GM23248 (cell line): ENCODE measurements around the gene SERPINB1. TPM values are rescaled to one million over a fixed set of nuclear protein-coding genes. Genes with fewer than 3 reads are reported as not detected.

ENCODE experiments used
- DNase-seq: peaks from one replicate; pipeline ENCODE4 v3.0.0-alpha.2; 2015
- H2AFZ ChIP-seq: fragments of 200-600 bp; sonication (generic); 2 replicates; pipeline ENCODE4 v1.6.1; 2016; ENCODE audit warnings: antibody characterized with exemption
- H3F3A ChIP-seq: fragments of 200-600 bp; sonication (generic); 2 replicates; pipeline ENCODE4 v1.6.1; 2016; ENCODE audit warnings: mild to moderate bottlenecking, antibody characterized with exemption, mixed run types; ENCODE audit not compliant: insufficient read depth
- H3K27ac ChIP-seq: fragments of 200-600 bp; sonication (generic); 2 replicates; pipeline ENCODE4 v1.5.1; 2016; ENCODE audit warnings: mild to moderate bottlenecking
- H3K27me3 ChIP-seq: fragments of 200-600 bp; sonication (generic); replicated peaks from 2 replicates; pipeline ENCODE4 v1.6.1; 2016; ENCODE audit warnings: mild to moderate bottlenecking; ENCODE audit not compliant: insufficient read depth
- H3K36me3 ChIP-seq: fragments of 200-600 bp; sonication (generic); 2 replicates; pipeline ENCODE4 v1.6.1; 2016; ENCODE audit warnings: low read depth, mild to moderate bottlenecking
- H3K4me1 ChIP-seq: fragments of 200-600 bp; sonication (generic); 2 replicates; pipeline ENCODE4 v1.6.1; 2016; ENCODE audit warnings: mild to moderate bottlenecking; ENCODE audit not compliant: insufficient read depth
- H3K4me2 ChIP-seq: fragments of 200-600 bp; sonication (generic); one replicate; pipeline ENCODE4 v1.6.1; 2016; ENCODE audit warnings: mild to moderate bottlenecking; ENCODE audit not compliant: unreplicated experiment
- H3K4me3 ChIP-seq: fragments of 200-600 bp; sonication (generic); 2 replicates; pipeline ENCODE4 v1.5.1; 2016; ENCODE audit warnings: mild to moderate bottlenecking
- H3K79me2 ChIP-seq: fragments of 200-600 bp; sonication (generic); 2 replicates; pipeline ENCODE4 v1.6.1; 2016; ENCODE audit warnings: mild to moderate bottlenecking; ENCODE audit not compliant: insufficient read depth
- H3K9ac ChIP-seq: fragments of 200-600 bp; sonication (generic); 2 replicates; pipeline ENCODE4 v1.6.1; 2016; ENCODE audit warnings: mild to moderate bottlenecking
- H3K9me2 ChIP-seq: fragments of 200-600 bp; sonication (generic); 2 replicates; pipeline ENCODE4 v1.6.1; 2016; ENCODE audit warnings: mixed run types, mild to moderate bottlenecking, moderate library complexity; ENCODE audit not compliant: insufficient read depth
- H3K9me3 ChIP-seq: fragments of 200-600 bp; sonication (generic); one replicate; pipeline ENCODE4 v1.6.1; 2017; ENCODE audit warnings: low read depth
- H4K20me1 ChIP-seq: fragments of 200-600 bp; sonication (generic); 2 replicates; pipeline ENCODE4 v1.6.0; 2016; ENCODE audit not compliant: insufficient read depth
- EZH2 ChIP-seq: fragments of 200-600 bp; sonication (generic); IDR thresholded peaks from 2 replicates; pipeline ENCODE4 v1.6.1; 2018; ENCODE audit warnings: antibody characterized with exemption, mild to moderate bottlenecking; ENCODE audit not compliant: insufficient read depth, poor library complexity, severe bottlenecking
- EZH2phosphoT487 ChIP-seq: fragments of 200-600 bp; sonication (generic); IDR thresholded peaks from 2 replicates; pipeline ENCODE4 v1.6.1; 2018; ENCODE audit warnings: antibody characterized with exemption, moderate library complexity, mild to moderate bottlenecking, low read depth; ENCODE audit not compliant: insufficient read depth
- WGBS, 2 experiments: methylation state at CpG; one replicate each; pipeline ENCODE4 v1.1.6; 2015 to 2017; ENCODE audit warnings: low lambda C conversion rate in 2 of 2, low coverage in 1 of 2; ENCODE audit errors: missing lambda C conversion rate in 2 of 2; 5-methylcytosine and 5-hydroxymethylcytosine counted together
- in situ Hi-C: fragments of 300-500 bp; cut with MboI; formaldehyde crosslinking; loops from 2 replicates; pipeline ENCODE4 v1.15.0; 2020
- polyA plus RNA-seq: library from polyadenylated mRNA; unstranded; fragments of >200 nt; fragmentation: Nextera tagmentation; extraction: Ambion mirVana; gene quantifications from 2 replicates; pipeline ENCODE4 v1.2.1, GENCODE V29; 2016
- total RNA-seq: library from RNA; depleted of rRNA; stranded (reverse); fragments of >200 nt; shearing (Covaris generic); gene quantifications from 2 replicates; pipeline ENCODE4 v1.2.3, GENCODE V29; 2014

The SERPINB1 gene
- total and polyA plus RNA-seq, 2 experiments from 2014 or later = 28.3 to 32.8 TPM

- H3K4me2 ChIP-seq = no peak overlapping the region
- in situ Hi-C loops = no loop called here
- no peak overlapping the region for H3K9ac ChIP-seq
- H3F3A ChIP-seq = peaks cover 44% of the 10 kb centered on the region
- H3K27me3 ChIP-seq = no peaks in the 10 kb centered on the region
- no peaks in the 10 kb centered on the region for H3K9me2 ChIP-seq
- peaks cover 13% of the 10 kb centered on the region; the same call in 1 of the 2 replicates for H3K79me2 ChIP-seq
- H2AFZ ChIP-seq = no peak overlapping the region
- peaks cover 39% of the 10 kb centered on the region for H3K4me1 ChIP-seq
- no peak overlapping the region for H3K4me3 ChIP-seq
- H3K27ac ChIP-seq = no peak overlapping the region
- no peak for DNase-seq
- H3K9me3 ChIP-seq = no peaks in the 10 kb centered on the region
- no peaks in the 10 kb centered on the region for H4K20me1 ChIP-seq
- H3K36me3 ChIP-seq = 0 out of 2 replicates have a peak, but pooled peaks cover 3% of the 10 kb centered on the region
- TF ChIP-seq EZH2phosphoT487 = no peak
- no peak for TF ChIP-seq EZH2
These were observed 2.3 kb upstream of the SERPINB1 start for GRCh38 chr6:2844008-2844407.

- TF ChIP-seq EZH2 = no peak
- TF ChIP-seq EZH2phosphoT487 = no peak
- Histone ChIP-seq H3K9ac (no peak overlapping the region), H3K4me1 (peaks cover 46% of the 10 kb centered on the region), H4K20me1 (no peaks in the 10 kb centered on the region), H2AFZ (no peak overlapping the region), H3K36me3 (0 out of 2 replicates have a peak, but pooled peaks cover 3% of the 10 kb centered on the region), H3K79me2 (peaks cover 13% of the 10 kb centered on the region; the same call in 1 of the 2 replicates), H3K4me3 (no peak overlapping the region), H3K9me3 (no peaks in the 10 kb centered on the region), H3K27ac (no peak overlapping the region), H3F3A (peaks cover 52% of the 10 kb centered on the region), H3K4me2 (no peak overlapping the region), H3K27me3 (no peaks in the 10 kb centered on the region), H3K9me2 (no peaks in the 10 kb centered on the region)
- in situ Hi-C loops = no loop called here
- DNase-seq = no peak
- WGBS, 2 experiments = 11 to 71% methylated on average over 1 to 2 of the region's 2 CpGs
These were observed 1.6 kb upstream of the SERPINB1 start for GRCh38 chr6:2843138-2843740.

GRCh38 chr6:2842139-2842552 is 483 bp upstream of the SERPINB1 start:
- H3K9me2 ChIP-seq = no peaks in the 10 kb centered on the region
- DNase-seq = no peak
- H3K4me2 ChIP-seq = peak overlapping the region; percentile 99
- peaks cover 13% of the 10 kb centered on the region; the same call in 1 of the 2 replicates for H3K79me2 ChIP-seq
- no peaks in the 10 kb centered on the region for H3K9me3 ChIP-seq
- peaks cover 53% of the 10 kb centered on the region for H3F3A ChIP-seq
- H3K36me3 ChIP-seq = 0 out of 2 replicates have a peak, but pooled peaks cover 3% of the 10 kb centered on the region
- H2AFZ ChIP-seq = peak overlapping the region; percentile 72
- in situ Hi-C loops = no loop called here
- TF ChIP-seq EZH2phosphoT487 = no peak
- no peak for TF ChIP-seq EZH2
- H3K27me3 ChIP-seq = no peaks in the 10 kb centered on the region
- H3K9ac ChIP-seq = peak overlapping the region; percentile 92
- H4K20me1 ChIP-seq = no peaks in the 10 kb centered on the region
- 75 to 83% methylated on average over 2 of the region's 2 CpGs for WGBS, 2 experiments
- H3K4me1 ChIP-seq = peaks cover 47% of the 10 kb centered on the region
- peak overlapping the region; percentile 73 for H3K4me3 ChIP-seq
- peak overlapping the region; percentile 92 for H3K27ac ChIP-seq

GRCh38 chr6:2840749-2841061 is 958 bp downstream of the SERPINB1 start:
- Histone ChIP-seq H3K79me2 (peaks cover 13% of the 10 kb centered on the region; the same call in 1 of the 2 replicates), H3K9me3 (no peaks in the 10 kb centered on the region), H3K36me3 (peaks cover 6% of the 10 kb centered on the region), H3K27me3 (no peaks in the 10 kb centered on the region), H3F3A (peaks cover 41% of the 10 kb centered on the region), H3K4me3 (peak overlapping the region; percentile 73), H3K27ac (peak overlapping the region; percentile 92), H3K9ac (peak overlapping the region; percentile 92), H3K4me1 (peaks cover 40% of the 10 kb centered on the region), H2AFZ (peak overlapping the region; percentile 72; the same call in 1 of the 2 replicates), H4K20me1 (no peaks in the 10 kb centered on the region), H3K4me2 (peak overlapping the region; percentile 99), H3K9me2 (no peaks in the 10 kb centered on the region)
- in situ Hi-C loops = no loop called here
- no peak for TF ChIP-seq EZH2
- DNase-seq = no peak
- WGBS, 2 experiments = 62 to 77% methylated on average over 3 of the region's 3 CpGs
